Stomach (tissue), 9 donors: ENCODE results near the gene HOXB8. TPM values are rescaled to one million over a fixed set of nuclear protein-coding genes. Genes with fewer than 3 reads are reported as not detected.

Experiments used
- DNase-seq, 2 donors: peaks; one replicate each; pipeline versions ENCODE4 v3.0.0 to v3.0.0-alpha.2; 2013 to 2019
- H3K27ac ChIP-seq, 5 donors: fragments of 200-600 bp in 4 of 5; sonication (generic) in 4 of 5; one replicate each; pipeline ENCODE4 v1.5.1; 2013 to 2019; ENCODE audit warnings: mild to moderate bottlenecking in 1 of 5, moderate library complexity in 1 of 5
- H3K27me3 ChIP-seq, 3 donors: fragments of 200-600 bp; sonication (generic); one replicate each; pipeline ENCODE4 v1.5.1; 2017 to 2019; ENCODE audit warnings: mixed run types in 1 of 3
- H3K36me3 ChIP-seq, 4 donors: fragments of 200-600 bp; sonication (generic); 1 replicate in 3 of 4; 2 replicates in 1 of 4; pipeline ENCODE4 v1.5.1; 2016 to 2019
- H3K4me1 ChIP-seq, 4 donors: fragments of 200-600 bp; sonication (generic); one replicate each; pipeline ENCODE4 v1.5.1; 2016 to 2019
- H3K4me3 ChIP-seq, 4 donors: fragments of 200-600 bp; sonication (generic) in 3 of 4; one replicate each; pipeline ENCODE4 v1.5.1; 2016 to 2019; ENCODE audit warnings: mild to moderate bottlenecking in 1 of 4
- H3K9me3 ChIP-seq, 4 donors: fragments of 200-600 bp; sonication (generic); one replicate each; pipeline ENCODE4 v1.5.1; 2016 to 2019
- CTCF ChIP-seq, 7 experiments: fragments of 450-650 bp in 4 of 7; fragments of 200-600 bp in 3 of 7; sonication (generic) in 3 of 7; IDR thresholded peaks; one replicate each; pipeline ENCODE4 v1.5.1; 2016 to 2019; ENCODE audit warnings: antibody characterized with exemption in 7 of 7, control low read depth in 2 of 7, mild to moderate bottlenecking in 1 of 7
- EP300 ChIP-seq: sonication (generic); formaldehyde crosslinking; IDR thresholded peaks from one replicate; pipeline ENCODE4 v1.6.1; 2017; ENCODE audit warnings: antibody characterized with exemption
- POLR2A ChIP-seq, 4 donors: fragments of 450-650 bp; IDR thresholded peaks; one replicate each; pipeline ENCODE4 v1.6.1; 2016; ENCODE audit warnings: antibody characterized with exemption in 4 of 4, control low read depth in 2 of 4, mild to moderate bottlenecking in 1 of 4, moderate library complexity in 1 of 4
- POLR2AphosphoS5 ChIP-seq, 3 donors: sonication (generic); formaldehyde crosslinking; IDR thresholded peaks; one replicate each; pipeline ENCODE4 v1.6.1; 2016; ENCODE audit warnings: antibody characterized with exemption in 3 of 3
- WGBS, 5 donors: extraction: QIAGEN DNeasy Blood & Tissue Kit in 3 of 5; methylation state at CpG; one replicate each; pipeline versions ENCODE4 v1.1.5 to v1.1.7; 2013 to 2018; 5-methylcytosine and 5-hydroxymethylcytosine counted together
- intact Hi-C: fragments of 100-400 bp; cut with DNase I; formaldehyde crosslinking; loops from one replicate; pipeline ENCODE4 v1.15.1; 2023; ENCODE audit warnings: low total_unique reads
- polyA plus RNA-seq, 3 donors: library from polyadenylated mRNA; stranded (reverse); fragments of 200-250 nt; gene quantifications; one replicate each; pipeline ENCODE4 v1.2.3, GENCODE V29; 2013
- total RNA-seq, 5 donors: library from RNA; depleted of rRNA; stranded (reverse); fragments of >200 nt; gene quantifications; one replicate each; pipeline versions ENCODE4 v1.1.0 to v1.2.3, GENCODE V29; 2014 to 2016
- donor health status: healthy with polysubstance abuse.
- donor health status: Bipolar disorder and iron deficiency.
- donor health status: healthy.

The HOXB8 gene
- total and polyA plus RNA-seq, 8 donors: 0.46 to 13.0 (median 1.3) TPM; not detected in 1

- intact Hi-C loops: no loop called here
- TF ChIP-seq CTCF (IDR thresholded peaks at IDR 0.05) (no peak), POLR2A (IDR thresholded peaks at IDR 0.05) (no peak), POLR2AphosphoS5 (IDR thresholded peaks at IDR 0.05) (peak in 1 of 3 donors; percentile 8), EP300 (no peak)
- peak; percentile 45 to 83 for DNase-seq
- 2 to 3% (median 3%) methylated on average over 35 to 79 of the region's 79 CpGs for WGBS, 5 donors
- H3K36me3 ChIP-seq: no peaks in the 10 kb centered on the region
- peak within 1 kb of the TSS; percentile 62 to 93 (median 73) for H3K27ac ChIP-seq
- H3K4me1 ChIP-seq: peaks cover 30 to 55% (median 51%) of the 10 kb centered on the region in 4 donors
- peak within 1 kb of the TSS; percentile 48 to 62 (median 58) for H3K4me3 ChIP-seq
- H3K27me3 ChIP-seq: peaks cover 0 to 100% (median 100%) of the 10 kb centered on the region in 3 donors
- H3K9me3 ChIP-seq: peaks cover 0 to 3% (median 0%) of the 10 kb centered on the region in 4 donors
Measured at GRCh38 chr17:48610282-48611211, 4.5 kb downstream of the HOXB8 start, which contains the start of gene HOXB7. Gene HOXB7 (minus strand): TSS chr17:48611017. CDS start chr17:48610918, 99 bp downstream.

- H3K4me1 ChIP-seq: peaks cover 30 to 55% (median 50%) of the 10 kb centered on the region in 4 donors
- TF ChIP-seq POLR2AphosphoS5 (IDR thresholded peaks at IDR 0.05) (no peak), CTCF (IDR thresholded peaks at IDR 0.05) (no peak), POLR2A (IDR thresholded peaks at IDR 0.05) (no peak), EP300 (no peak)
- peak overlapping the region; percentile 48 to 62 (median 58) for H3K4me3 ChIP-seq
- intact Hi-C loops: no loop called here
- DNase-seq: no peak
- H3K9me3 ChIP-seq: peaks cover 0 to 3% (median 0%) of the 10 kb centered on the region in 4 donors
- H3K36me3 ChIP-seq: no peaks in the 10 kb centered on the region
- H3K27ac ChIP-seq: peak overlapping the region; percentile 62 to 93 (median 73)
- peaks cover 0 to 100% (median 100%) of the 10 kb centered on the region in 3 donors for H3K27me3 ChIP-seq
- 5 to 9% (median 8%) methylated on average over 12 to 15 of the region's 15 CpGs for WGBS, 5 donors
Measured at GRCh38 chr17:48609759-48610281, 5.3 kb downstream of the HOXB8 start.

GRCh38 chr17:48609033-48609432 is 6.1 kb downstream of the HOXB8 start:
- H3K27ac ChIP-seq: peak overlapping the region in 2 of 5 donors; percentile 88 to 93
- peaks cover 0 to 100% (median 100%) of the 10 kb centered on the region in 3 donors for H3K27me3 ChIP-seq
- no peak for TF ChIP-seq CTCF (IDR thresholded peaks at IDR 0.05)
- no peak for TF ChIP-seq EP300
- no peak for TF ChIP-seq POLR2AphosphoS5 (IDR thresholded peaks at IDR 0.05)
- no peak for TF ChIP-seq POLR2A (IDR thresholded peaks at IDR 0.05)
- no peaks in the 10 kb centered on the region for H3K36me3 ChIP-seq
- no peak for DNase-seq
- intact Hi-C loops: no loop called here
- peaks cover 0 to 3% (median 0%) of the 10 kb centered on the region in 4 donors for H3K9me3 ChIP-seq
- H3K4me3 ChIP-seq: peak overlapping the region in 2 of 4 donors; percentile 61 to 62
- peaks cover 26 to 49% (median 43%) of the 10 kb centered on the region in 4 donors for H3K4me1 ChIP-seq

GRCh38 chr17:48608494-48608834 is 6.6 kb downstream of the HOXB8 start:
- H3K4me1 ChIP-seq: peaks cover 20 to 44% (median 38%) of the 10 kb centered on the region in 4 donors
- H3K27ac ChIP-seq: peak overlapping the region in 2 of 5 donors; percentile 93 to 95
- H3K36me3 ChIP-seq: no peaks in the 10 kb centered on the region
- DNase-seq: no peak
- H3K4me3 ChIP-seq: no peak overlapping the region
- intact Hi-C loops: no loop called here
- peaks cover 0 to 100% (median 100%) of the 10 kb centered on the region in 3 donors for H3K27me3 ChIP-seq
- TF ChIP-seq EP300 (no peak), POLR2A (IDR thresholded peaks at IDR 0.05) (no peak), CTCF (IDR thresholded peaks at IDR 0.05) (no peak), POLR2AphosphoS5 (IDR thresholded peaks at IDR 0.05) (no peak)
- 78 to 84% (median 83%) methylated on average over 1 of the region's 1 CpG for WGBS, 5 donors
- H3K9me3 ChIP-seq: peaks cover 0 to 3% (median 0%) of the 10 kb centered on the region in 4 donors
